ENCODE data around the gene KCNQ2. TPM values are rescaled to one million over a fixed set of nuclear protein-coding genes. Genes with fewer than 3 reads are reported as not detected.

KCNQ2 gene
- total RNA-seq: 1 to 10 TPM in 2 of 7 donors, under 1 TPM in 3, not detected in 2; 0.26 to 3.5 (median 0.65) TPM
- under 1 TPM; 0.13 to 0.39 (median 0.39) TPM for polyA plus RNA-seq
- long read RNA-seq, donor 1: 0 reads
- long read RNA-seq, donor 2, partial matches to known transcripts: 0 of 1 reads
- long read RNA-seq, donor 2, other reads (novel, unspliced or antisense): 0 of 1 reads

GRCh38 chr20:63471981-63472831 is at the start of gene KCNQ2:
Gene KCNQ2 (minus strand): TSS chr20:63472655. CDS start chr20:63472463, 192 bp downstream.
- H3K4me3 ChIP-seq: peak within 1 kb of the TSS in 6 of 8 donors; percentile 10 to 63 (median 22)
- H3K4me1 ChIP-seq: peaks cover 0 to 27% (median 14%) of the 10 kb centered on the region in 6 donors
- H3K9me3 ChIP-seq: no peaks in the 10 kb centered on the region
- peaks cover 3 to 98% (median 92%) of the 10 kb centered on the region in 7 donors for H3K27me3 ChIP-seq (replicated peaks in 1 of 7)
- DNase-seq: no peak
- TF ChIP-seq CTCF (IDR thresholded peaks at IDR 0.05 in 8 of 11, conservative IDR thresholded peaks at IDR 0.05 in 3 of 11): no peak
- no peak for TF ChIP-seq POLR2AphosphoS5 (IDR thresholded peaks at IDR 0.05)
- no peak for TF ChIP-seq POLR2A (IDR thresholded peaks at IDR 0.05)
- no peaks in the 10 kb centered on the region for H3K36me3 ChIP-seq
- WGBS, 5 donors: 0 to 2% (median 1%) methylated on average over 6 to 110 of the region's 111 CpGs
- intact Hi-C loops (cut with DNase I; ENCODE audit: low total_unique reads): no loop called here
- H3K27ac ChIP-seq: no peak within 1 kb of the TSS

- Histone ChIP-seq H3K9me3 (peaks cover 0 to 12% (median 8%) of the 10 kb centered on the region in 8 donors), H3K27ac (peak overlapping the region in 3 of 8 donors; percentile 92 to 96 (median 94)), H3K27me3 (replicated peaks in 1 of 7) (peaks cover 0 to 23% (median 0%) of the 10 kb centered on the region in 7 donors), H3K36me3 (peaks cover 0 to 25% (median 8%) of the 10 kb centered on the region in 6 donors), H3K4me1 (peaks cover 14 to 54% (median 33%) of the 10 kb centered on the region in 6 donors), H3K4me3 (peak overlapping the region; percentile 78 to 97 (median 88))
- WGBS, 5 donors: 45 to 73% (median 65%) methylated on average over 14 to 23 of the region's 23 CpGs
- intact Hi-C loops (cut with DNase I; ENCODE audit: low total_unique reads): no loop called here
- no peak for TF ChIP-seq POLR2A (IDR thresholded peaks at IDR 0.05)
- TF ChIP-seq CTCF (IDR thresholded peaks at IDR 0.05 in 8 of 11, conservative IDR thresholded peaks at IDR 0.05 in 3 of 11): no peak
- TF ChIP-seq POLR2AphosphoS5 (IDR thresholded peaks at IDR 0.05): no peak
- DNase-seq: peak; percentile 82
Observed at GRCh38 chr20:63521602-63522001, 49.1 kb upstream of the KCNQ2 start.

- Histone ChIP-seq H3K4me3 (peak overlapping the region; percentile 78 to 97 (median 88)), H3K9me3 (peaks cover 0 to 12% (median 8%) of the 10 kb centered on the region in 8 donors), H3K27ac (peak overlapping the region; percentile 81 to 96 (median 94)), H3K4me1 (peaks cover 14 to 49% (median 33%) of the 10 kb centered on the region in 6 donors), H3K36me3 (peaks cover 0 to 25% (median 8%) of the 10 kb centered on the region in 6 donors), H3K27me3 (replicated peaks in 1 of 7) (peaks cover 0 to 23% (median 0%) of the 10 kb centered on the region in 7 donors)
- WGBS, 5 donors: 0 to 9% (median 3%) methylated on average over 9 to 68 of the region's 68 CpGs
- TF ChIP-seq CTCF (IDR thresholded peaks at IDR 0.05 in 8 of 11, conservative IDR thresholded peaks at IDR 0.05 in 3 of 11) (peak in 1 of 11 experiments; percentile 26), POLR2AphosphoS5 (IDR thresholded peaks at IDR 0.05) (no peak)
- DNase-seq: peak; percentile 94
- intact Hi-C loops (cut with DNase I; ENCODE audit: low total_unique reads): no loop called here
Observed at GRCh38 chr20:63520934-63521601, 48.6 kb upstream of the KCNQ2 start.

All from spleen (tissue), 13 donors.